ENCODE measurements around the gene LRRC40.
"Not testable (repeated sequence)": the region's sequence is repeated elsewhere in the genome, so short reads cannot be mapped to it uniquely, and the experiment has no call there.

Gene LRRC40

DNA sequence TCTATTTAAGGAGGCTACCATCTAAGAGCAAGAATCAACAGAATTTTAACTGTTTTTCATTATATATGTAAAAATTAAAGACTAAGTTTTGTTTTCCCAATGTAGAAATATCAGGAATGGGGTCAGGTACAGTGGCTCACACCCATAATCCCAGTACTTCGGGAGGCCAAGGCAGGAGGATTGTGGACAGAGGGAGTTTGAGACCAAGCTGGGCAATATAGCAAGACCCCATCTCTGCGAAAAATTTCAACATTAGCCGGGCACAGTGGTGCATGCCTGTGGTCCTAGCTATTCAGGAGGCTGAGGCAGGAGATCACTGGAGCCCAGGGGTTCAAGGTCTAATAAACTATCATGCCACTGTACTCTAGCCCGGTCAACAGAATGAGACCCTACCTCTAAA lies 5.3 kb downstream of the LRRC40 start:
- no peak for DNase-seq

DNA sequence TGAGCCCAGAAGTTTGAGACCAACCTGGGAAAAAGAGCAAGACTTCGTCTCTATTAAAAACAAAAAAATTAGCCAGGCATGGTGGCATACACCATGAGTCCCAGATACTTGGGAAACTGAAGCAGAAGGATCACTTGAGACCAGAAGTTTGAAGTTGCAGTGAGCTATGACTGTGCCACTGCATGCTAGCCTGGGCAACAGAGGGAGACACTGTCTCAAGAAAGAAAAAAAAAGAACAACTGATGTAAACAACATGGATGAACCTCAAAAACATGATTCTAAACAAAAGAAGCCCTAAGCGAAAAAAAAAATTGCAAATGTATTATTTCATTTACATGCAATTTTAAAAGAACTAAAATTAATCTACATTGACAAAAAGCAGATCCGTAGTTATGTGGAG lies 9.0 kb downstream of the LRRC40 start:
- no peak for DNase-seq

DNA sequence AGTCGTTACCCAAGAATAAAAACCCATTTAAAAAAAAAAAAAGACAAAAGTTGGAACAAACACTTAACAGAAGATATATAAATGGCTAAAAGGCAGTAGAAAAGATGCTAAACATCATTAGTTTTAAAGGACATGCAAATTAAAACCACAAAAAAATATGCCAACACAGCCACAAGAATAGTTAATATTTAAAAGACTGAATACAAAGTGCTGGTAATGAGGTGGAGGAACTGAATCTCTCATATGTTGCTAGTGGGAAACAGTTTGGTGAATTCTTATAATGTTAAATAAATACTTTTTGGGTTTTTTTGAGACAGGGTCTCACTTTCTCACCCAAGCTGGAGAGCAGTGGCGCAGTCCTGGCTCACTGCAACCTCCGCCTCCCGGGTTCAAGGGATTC lies 10.0 kb downstream of the LRRC40 start:
- DNase-seq: no peak

DNA sequence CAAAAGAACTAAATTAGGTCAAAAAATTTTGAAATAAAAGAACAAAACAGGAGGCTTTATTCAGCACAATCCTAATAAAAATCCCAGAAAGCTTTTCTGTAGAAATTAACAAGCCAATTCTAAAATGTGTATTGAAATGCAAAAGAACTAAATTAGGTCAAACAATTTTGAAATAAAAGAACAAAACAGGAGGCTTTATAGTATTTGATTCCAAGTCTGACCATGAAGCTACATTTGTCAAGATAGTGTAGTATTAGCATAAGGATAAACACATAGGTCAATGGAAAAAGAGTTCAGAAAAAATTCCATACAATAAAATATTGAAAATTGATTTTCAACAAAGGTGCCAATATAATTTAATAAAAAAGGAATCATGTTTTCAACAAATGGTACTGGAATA lies 10.8 kb downstream of the LRRC40 start:
- DNase-seq: no peak

GRCh38 chr1:70192446-70192845 lies 12.9 kb downstream of the LRRC40 start:
- DNase-seq: not testable (repeated sequence)

- DNase-seq: no peak
Measured at GRCh38 chr1:70190180-70190579, 15.2 kb downstream of the LRRC40 start.

DNA sequence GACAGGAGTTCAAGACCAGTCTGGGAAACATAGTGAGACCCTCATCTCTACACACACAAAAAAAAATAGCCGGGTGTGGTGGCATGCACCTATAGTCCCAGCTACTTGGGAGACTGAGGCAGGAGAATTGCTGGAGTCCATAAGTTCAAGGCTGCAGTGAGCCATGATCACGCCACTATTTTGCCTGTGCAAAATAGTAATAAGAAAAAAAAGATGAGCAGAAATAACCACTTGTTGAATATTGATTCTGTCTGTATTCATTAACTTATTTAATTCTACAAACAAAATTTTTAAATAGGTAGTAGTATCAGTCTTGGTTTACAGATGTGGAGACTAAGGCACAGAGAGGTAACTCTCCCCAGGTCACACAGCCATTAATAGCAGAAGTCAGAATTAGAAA lies 16.9 kb downstream of the LRRC40 start:
- no peak for DNase-seq

- not testable (repeated sequence) for DNase-seq
Measured at GRCh38 chr1:70185181-70185580, 20.2 kb downstream of the LRRC40 start.

DNA sequence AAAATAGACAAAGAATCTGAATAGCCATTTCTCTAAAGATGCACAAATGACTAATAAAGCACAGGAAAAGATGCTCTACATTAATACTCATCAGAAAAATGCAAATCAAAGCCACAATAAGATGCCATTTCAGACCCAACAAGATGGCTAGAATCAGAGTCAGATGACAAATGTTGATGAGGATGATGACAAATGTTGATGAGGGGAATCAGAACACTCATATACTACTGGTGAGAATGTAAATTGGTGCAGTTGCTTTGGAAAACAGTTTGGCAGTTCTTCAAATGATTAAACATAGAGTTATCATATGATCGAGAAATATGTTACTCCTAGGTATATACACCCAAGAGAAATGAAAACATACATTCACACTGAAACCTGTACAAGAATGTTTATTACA lies 33.9 kb downstream of the LRRC40 start:
- no peak for DNase-seq

- DNase-seq: no peak
Measured at GRCh38 chr1:70169018-70169839, 36.1 kb downstream of the LRRC40 start.

- no peak for DNase-seq
Measured at GRCh38 chr1:70168283-70168682, 37.1 kb downstream of the LRRC40 start.

DNA sequence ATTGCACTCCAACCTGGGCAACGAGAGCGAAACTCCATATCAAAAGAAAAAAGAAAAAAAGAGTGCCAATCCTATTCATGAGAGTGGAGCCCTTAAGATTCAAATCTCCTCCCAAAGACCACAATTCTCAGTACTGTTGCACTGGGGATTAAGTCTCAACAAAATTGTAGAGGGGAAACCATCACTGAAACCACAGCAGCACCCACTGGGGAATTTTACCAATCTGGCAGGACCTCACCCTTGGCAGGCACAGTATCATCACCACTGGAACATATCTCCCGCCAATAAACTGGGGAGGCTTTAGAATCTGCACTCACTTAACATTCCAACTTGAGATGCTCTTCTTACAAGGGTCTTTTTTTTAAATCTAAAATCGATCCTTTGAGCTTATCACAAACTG lies 41.0 kb downstream of the LRRC40 start:
- DNase-seq: no peak

DNA sequence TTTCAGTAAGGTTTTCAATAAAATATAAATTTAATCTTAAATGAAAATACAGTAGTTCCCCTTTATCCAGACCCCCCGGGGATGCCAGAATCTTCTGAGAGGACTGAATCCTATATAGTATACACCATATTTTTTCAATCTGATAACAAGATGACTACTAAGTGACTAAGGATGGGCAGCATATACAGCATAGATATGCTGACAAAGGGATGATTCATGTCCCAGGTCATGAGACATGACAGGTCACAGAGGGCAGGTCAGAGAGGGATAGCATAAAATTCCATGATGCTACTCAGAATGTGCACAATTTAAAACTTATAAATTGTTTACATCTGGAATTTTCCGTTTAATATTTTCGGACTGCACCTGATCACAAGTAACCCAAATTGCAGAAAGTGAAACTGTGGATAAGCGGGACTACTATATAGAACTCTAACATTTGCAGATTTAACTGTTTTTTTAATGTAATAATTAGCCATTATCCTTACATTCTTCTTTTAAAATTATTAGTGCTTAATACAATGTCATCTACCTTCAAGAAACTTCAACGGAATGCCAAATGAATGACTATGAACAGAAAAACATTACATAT lies 48.8 kb downstream of the LRRC40 start:
- no peak for DNase-seq

DNA sequence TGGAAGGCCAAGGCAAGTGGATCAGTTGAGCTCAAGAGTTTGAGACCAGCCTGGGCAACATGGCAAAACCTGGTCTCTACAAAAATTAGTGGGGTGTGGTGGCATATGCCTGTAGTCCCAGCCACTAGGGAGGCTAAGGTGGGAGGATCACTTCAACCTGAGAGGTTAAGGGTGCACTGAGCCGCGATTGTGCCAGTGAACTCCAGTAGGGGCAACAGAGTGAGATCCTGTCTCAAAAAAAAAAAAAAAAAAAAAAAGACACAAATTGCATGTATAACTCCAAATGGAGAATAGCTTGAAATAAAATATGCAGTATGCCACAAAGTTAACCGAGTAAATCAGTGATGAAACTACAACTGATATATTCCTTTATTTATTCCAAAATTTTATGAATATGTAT lies 51.6 kb downstream of the LRRC40 start:
- DNase-seq: no peak

- DNase-seq: no peak
Measured at GRCh38 chr1:70150444-70150843, 54.9 kb downstream of the LRRC40 start.

DNA sequence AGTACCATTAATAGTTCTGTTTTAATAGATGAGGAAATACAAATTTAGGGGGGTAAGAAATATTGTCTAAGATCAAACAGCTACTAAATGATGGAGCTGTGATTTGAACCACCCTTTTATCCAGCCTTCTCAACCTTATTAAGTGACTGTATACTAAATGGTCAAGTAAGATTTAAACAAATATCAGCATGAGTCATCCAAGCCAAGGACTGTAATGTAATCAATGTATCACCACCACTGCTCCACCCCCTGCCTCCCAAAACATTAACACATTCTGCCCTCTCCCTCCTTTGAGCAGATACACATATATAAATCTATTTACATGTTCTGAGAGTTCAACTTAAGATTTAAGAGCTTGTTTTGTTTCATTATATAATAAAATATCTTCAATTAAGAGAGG lies 58.9 kb downstream of the LRRC40 start:
- DNase-seq: no peak

DNA sequence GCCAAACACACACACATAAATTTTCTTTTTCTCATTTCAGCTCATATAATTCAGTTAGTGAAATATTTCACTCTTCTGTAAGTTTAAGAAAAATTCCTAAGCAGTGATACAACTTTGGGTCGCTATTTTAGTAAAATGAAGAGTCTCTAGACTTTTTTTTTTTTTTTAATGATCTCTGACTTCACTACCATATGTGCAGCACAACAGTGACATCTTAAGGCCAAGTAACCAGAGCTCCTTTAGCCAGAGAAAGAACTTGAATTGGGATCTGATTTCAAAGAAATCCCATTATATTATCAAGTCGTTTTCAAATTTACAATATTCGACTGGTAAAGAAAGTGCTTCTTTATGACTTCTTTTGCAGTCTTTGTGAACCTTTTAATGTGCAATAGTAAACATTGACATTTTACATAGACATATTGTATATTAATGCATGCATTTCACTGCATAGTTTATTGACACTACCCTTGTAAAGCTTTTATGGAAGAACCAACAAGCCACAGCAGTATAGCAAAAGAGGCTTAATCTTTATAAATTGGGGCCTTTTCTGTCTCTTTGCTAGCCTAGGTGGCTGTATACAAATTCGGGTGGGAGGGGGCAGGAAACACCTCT lies 62.2 kb downstream of the LRRC40 start:
- no peak for DNase-seq

DNA sequence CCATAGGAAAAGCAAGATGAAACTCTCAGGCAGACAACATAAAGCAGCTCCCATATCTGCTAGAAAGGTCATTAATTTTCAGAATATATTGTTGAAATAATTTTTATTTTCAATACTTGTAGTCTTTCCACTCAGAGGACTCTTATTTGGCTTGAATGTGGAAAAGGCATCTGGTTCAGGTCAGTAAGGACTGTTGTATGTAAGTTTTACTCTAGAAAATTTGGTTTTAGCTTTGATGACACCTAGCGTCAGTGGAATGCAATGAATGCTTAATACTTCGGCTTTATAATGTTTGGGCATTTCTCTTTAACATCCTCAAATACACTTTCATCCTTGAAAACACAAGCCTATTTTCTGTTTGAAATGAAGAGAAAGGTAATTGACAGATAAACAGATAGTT lies 63.3 kb downstream of the LRRC40 start:
- no peak for DNase-seq

- DNase-seq: no peak
Measured at GRCh38 chr1:70140894-70141293, 64.5 kb downstream of the LRRC40 start.

- no peak for DNase-seq
Measured at GRCh38 chr1:70140343-70140742, 65.0 kb downstream of the LRRC40 start.

GRCh38 chr1:70134148-70134547 lies 71.2 kb downstream of the LRRC40 start:
- DNase-seq: no peak

- no peak for DNase-seq
Measured at GRCh38 chr1:70117046-70117445, 88.3 kb downstream of the LRRC40 start.

DNA sequence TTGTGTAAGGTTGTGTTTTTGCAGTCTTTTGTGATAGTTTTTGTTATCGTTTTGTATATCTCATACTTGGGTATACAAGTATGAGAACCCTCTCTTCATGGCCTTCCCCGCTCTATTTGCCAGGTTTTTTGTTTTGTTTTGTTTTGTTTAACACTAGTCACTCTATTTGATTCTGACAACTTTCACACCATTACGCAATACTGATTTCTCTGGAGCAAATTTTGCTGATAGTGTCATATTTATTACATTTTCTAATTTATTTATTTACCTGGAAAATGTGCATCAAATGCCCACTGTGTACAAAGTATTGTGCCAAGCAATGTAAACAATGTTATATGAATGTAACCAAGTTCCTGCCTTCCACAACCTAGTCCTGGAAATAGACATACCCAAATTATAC lies 90.1 kb downstream of the LRRC40 start:
- no peak for DNase-seq

GRCh38 chr1:70112838-70113237 lies 92.5 kb downstream of the LRRC40 start:
- no peak for DNase-seq

Measured in activated CD4-positive, alpha-beta T cell treated with anti-CD3 and anti-CD28 coated beads for 1 hour (primary cell).